ENCODE data around the gene ZFHX3.

The ZFHX3 gene

DNA sequence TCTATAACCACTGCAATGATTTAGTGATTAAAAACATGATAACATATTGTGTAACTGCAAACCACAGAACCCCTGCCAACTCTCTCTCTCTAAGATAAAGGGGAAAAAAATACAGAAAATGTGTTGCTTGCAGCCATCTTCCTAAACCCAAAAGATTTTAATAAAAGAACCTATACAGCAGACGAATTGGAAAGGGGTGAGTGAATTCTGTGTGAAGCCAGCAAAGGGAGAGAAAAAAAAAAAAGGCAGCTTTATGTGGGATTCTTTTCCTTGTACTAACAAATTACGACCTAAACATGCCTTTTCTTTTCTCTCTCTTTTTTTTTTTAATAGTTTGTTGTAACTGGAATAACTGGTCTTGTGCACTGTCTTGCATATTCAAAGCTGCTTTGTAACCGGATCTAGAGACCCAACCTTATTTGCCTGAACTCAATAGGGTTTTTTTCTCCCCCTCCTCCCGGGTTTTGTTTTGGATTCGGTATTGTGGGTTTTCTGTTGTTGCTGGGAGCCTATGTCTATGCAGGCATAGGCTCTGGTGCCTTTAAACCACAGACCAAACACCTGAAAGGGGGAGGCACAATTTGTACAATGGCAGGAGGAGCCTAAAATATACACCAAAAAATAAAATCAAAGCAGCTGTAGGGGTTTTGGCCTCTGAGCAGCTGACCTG, 7.0 kb upstream of the ZFHX3 start:
- no peak for DNase-seq

DNA sequence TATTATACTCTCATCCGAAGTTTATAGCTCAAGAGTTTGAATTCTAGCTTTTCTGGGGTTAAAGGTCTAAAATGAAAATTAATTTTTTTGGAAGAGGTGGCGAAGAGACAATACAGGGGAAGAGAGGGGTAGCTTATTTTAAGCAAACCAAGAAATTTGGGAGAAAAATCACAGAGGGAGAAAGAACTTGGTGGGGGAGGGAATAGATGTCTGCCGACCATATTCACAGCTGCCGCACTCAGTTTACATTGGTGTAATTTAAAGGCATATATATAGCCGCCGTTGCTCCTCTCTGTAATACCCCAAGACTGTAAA, 6.5 kb upstream of the ZFHX3 start:
- DNase-seq, result no peak

DNA sequence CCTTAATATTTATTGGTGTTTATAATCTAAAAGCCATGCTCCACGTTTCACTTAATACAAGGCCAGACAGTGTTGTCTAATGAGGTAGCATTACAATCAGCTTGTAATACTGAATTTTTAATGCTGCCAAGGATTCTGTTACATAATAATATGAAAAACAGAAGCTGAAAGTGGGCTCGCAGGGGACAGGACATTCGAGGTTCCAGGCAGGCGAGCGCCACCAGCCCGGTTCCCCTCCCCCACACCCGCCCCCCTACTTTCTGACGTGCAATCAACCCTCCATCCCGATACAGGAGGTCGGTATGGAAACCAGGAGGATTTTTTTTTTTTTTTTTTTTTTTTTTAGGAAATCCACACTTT, 6.2 kb upstream of the ZFHX3 start:
- DNase-seq, result no peak

DNA sequence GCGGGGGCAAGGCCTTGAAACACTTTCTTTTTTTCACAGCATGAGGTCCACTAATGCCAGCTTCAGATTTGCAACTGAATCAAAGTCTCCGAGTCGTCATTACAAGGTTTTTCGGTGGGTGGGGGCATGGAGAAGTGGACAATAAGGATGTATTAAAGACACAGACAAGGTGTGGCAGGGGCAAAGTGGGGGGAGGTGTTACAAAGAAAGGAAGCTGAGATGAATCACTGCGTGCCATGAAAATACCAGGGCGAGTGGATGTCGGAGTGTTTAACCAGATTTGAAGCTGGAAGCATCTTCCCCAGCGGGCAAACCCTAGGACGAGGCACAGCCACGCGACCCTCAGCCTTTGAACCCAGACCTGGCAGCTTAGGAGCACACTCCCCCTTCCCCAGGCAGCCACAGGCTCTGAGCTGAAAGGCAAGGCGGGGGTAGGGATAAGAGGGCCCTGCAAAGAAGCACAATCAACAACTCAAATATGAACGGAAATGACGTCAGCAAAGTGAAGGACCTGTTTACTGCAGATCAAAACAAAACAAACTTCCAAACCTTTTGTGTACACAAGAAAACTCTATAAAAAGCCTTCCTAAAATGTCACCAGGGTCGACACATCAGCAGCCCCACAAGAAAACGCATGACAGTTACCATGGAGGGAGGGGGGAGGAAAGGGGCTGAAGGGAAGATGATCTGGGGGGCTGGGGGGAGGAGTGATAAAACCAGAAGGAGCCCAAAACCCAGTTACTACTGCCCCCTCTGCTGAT, 5.6 kb upstream of the ZFHX3 start:
- no peak for DNase-seq

DNA sequence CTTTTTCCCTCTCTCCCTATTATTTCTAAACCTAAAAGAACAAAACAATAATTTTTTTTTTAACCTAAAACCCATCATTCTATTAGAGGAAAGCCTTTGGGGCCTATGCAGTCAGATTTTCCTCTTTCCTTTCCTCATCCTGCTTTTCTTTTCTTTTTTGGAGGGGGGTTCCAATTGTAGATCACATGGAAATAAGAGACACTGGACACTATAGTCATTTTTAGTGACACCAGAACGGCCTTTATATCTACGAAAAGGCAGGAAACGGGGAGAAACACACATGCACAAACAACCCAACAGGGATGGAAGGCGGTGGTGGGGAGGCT, 5.1 kb upstream of the ZFHX3 start:
- DNase-seq, result no peak

DNA sequence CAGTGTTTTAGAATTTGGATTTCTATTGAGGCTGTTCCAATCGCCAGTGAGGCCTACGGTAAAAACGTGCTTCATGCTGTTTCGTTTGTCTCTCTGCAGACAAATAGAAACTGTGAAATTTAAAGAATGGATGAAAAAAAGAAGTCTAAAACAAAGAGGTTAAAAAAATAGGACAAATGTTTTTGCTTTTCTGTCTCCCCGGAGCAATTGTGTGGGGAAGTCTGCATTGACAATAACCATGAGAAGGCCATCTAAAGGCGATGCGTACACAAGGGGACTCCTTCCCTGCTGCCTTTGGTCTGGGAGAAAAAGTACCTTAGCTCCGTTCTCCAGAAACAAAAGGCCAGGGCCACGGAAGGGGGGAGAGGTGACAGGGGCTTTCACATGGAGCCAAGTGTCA, 4.6 kb upstream of the ZFHX3 start:
- DNase-seq, result no peak

DNA sequence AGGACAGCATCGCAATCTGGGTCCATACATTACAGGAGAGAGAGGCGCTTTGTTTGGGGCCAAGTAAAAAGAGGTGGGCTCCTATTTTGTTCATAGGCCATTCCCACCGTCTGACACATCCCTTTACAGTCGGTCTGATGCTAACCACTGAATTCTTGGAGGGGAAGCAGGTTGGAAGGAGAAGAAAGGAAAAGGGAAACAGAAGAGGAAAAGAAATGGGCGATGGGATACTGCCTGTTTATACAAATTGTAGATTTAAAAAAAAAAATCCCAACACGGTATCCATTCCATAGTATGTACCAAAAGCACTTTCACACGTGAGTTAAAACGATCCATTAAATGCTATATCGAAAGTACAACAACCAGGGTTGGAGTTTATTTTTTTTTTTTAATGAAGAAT, 4.0 kb upstream of the ZFHX3 start:
- no peak for DNase-seq

DNA sequence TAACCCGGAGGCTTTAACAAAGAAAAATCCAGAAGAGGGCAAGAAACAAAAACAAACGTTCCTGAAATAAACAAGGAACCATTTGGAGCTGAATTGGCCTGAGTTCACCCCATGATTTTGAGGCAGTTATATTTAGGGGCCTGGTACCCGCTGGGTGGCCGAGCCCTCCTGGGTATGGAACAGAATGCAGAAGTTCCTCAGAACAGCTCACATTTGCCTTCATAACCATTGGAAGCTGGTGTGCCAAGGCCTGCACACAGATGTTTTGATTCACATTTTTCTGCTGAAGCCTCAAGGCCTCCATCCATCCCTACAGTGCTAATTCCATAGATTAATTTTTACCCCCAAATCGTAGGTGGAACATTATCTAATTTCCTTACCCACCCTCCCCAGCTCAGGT, 3.3 kb upstream of the ZFHX3 start:
- DNase-seq, result no peak

DNA sequence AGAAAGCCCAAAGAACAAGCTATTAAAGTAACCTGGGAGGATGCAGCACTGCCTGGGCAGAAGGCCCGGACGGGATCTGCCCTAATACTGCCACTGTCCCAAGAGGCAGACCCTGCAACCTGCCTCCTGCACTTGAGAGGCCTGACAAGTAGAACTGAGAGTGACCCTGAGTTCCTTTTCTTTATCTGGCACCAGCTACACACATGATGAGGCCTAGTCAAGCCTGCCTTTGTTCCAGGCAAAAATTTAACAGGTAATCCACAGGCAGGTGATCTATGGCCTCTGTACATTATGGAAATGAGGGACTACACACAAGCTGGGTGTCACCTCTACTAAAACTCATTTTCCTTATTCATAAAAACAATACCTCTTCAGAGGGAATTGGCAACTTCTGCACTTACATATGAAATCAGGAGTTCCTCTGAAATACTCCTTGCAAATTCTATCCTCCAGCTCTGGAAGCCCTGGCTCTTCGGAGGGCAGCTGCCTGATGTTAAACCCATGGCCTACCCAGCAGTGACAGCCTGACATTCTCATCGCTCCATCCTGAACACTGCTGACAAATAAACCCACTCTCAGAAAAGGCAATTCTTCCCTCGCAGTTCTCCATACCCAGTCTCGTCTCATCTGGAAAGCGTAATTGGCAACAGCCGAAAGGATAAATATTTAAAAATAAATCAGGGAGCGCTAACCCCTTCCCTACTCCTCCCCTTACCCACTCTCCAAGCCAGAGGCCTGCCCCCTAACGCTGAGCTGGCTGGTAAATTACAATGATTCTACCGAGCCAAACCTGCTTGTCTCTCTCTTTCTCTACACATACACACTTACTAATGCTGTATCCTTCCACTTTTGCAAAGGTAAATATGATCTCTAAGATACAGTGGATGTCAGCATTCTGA, 2.5 kb upstream of the ZFHX3 start:
- DNase-seq, result no peak

DNA sequence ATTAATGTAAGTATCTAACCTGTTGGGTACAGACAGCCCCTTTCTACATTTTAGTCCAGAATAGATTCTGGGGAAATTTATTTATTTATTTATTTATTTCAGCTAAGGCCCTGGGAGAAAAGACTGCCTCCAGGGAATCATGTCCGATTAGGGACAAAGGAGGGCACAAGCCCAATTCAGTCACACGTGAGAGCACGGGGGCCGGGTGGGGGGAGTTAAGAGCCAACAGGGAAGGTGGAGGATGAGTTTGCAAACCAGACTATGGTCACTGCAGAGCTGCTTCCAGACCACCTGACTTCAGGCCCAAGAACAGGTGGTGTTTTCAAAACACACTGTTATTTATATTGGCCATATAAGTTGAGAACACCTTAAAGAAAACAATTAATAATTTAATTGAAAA, 1.6 kb upstream of the ZFHX3 start:
- DNase-seq, result no peak

DNA sequence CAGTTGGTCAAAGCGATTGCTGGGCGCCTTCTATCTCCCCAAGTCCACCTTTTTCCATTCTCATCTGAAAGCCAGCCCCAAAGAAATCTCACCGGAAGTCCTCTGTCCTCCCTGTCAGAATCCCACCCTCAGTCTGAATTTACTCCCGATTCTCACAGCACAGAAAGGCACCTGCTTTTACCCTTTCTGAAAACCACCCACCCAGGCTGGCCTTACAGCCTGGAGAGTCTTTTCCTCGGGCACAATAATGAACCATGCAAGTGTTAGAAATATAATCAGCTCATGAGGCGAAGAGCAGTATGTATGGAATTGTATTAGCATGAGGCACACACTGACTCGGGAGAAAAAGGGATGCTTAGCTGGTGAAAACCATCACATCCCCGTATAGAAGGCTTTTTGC, 1.2 kb upstream of the ZFHX3 start:
- no peak for DNase-seq

DNA sequence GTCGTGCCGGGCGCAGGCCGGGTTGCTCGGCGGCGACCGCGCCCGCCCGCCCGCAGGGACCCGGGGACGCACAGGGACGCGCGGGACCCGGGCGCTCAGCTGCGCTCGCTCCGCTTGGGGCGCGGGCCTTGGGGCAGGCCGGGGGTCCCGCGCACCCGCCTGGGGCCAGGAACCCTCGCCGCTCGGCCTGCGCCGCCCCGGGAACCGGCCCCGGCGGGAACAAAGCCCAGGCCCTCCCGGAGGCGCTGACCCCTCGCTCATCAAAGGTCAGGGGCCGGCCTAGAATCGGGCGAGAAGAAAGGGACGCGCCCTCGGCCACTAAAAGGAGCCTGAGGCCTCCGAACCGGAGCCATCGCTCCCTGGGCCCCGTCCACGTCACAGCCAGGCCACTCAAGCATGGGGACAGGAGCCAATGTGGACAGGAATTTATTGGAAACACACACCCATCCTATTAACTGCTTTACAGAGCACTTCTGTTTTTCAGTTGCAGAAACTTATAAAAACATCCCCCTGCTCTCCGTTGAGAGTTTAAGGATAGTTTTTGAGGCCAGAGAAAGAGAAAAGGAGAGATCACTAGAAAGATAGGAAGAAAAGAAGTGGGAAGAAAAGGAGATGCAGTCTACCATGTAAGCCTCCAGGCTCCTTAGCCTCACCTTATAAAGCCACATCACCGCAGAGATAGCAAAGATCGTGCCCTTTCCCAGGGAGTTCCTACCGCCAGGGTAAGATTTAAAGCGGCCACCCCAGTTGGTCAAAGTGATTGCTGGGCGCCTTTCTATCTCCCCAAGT, 558 bp upstream of the ZFHX3 start:
- no peak for DNase-seq

DNA sequence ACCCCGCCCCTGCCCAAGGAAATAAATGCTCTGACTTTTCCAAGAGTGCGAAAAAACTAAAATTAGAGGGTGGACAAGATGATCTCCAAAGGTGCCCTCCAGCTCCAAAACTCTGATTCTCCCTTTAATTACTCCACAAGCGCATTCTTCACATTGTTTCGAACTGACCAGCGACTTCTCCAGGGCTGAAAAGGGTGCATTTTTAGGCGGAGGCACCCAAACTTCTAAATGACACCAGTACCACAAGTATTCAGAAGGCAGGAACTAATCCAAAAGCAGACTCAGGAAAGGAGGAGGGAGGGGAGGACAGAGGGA, 750 bp downstream of the ZFHX3 start:
- DNase-seq, result no peak

DNA sequence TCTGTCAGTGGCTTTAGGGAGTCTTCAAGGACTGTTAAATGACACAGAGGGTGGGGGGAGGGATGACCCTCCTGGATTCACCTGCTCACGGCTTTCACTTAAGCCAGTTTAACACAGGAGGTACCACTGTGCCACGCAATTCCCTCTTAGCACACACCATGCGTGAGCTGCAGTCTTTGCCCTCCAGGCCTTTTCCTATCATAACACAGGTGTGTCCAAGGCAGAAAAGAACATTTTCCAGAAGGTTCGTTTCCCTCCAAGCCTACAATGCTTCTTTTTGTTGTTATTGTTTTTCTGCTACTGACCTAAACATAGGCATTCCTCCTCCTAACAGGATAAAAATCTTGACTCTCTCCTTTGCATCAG, 1.1 kb downstream of the ZFHX3 start:
- no peak for DNase-seq

DNA sequence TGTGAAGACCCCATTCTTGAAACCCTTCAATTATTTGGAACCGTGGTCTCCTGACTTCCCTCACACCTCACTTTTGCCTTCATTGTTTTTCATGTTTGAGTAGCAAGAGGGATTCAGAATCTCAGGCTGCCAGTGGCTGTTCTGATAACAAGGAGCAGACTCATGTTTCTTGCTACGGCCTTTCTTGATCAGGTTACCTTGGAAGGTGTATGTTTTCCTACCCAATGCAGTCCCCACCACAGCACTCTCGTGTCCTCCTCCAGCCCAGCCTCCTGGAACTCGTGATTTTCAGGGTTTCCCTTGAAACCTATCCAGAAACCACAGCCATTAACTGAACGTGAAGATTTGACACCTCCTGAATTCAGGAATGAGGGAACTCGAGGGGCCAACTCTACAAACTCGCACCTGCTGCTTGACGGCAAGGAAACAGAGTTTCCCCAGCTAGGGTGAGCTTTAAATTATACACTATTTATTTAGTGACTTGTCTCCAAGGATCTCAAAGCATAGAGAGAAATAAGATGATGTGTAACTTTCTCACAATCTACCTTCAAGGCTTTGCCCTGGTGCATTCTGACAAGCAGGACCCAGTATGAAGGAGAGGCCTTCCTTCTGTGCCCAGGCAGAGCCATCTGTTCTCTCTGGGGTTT, 1.6 kb downstream of the ZFHX3 start:
- no peak for DNase-seq

DNA sequence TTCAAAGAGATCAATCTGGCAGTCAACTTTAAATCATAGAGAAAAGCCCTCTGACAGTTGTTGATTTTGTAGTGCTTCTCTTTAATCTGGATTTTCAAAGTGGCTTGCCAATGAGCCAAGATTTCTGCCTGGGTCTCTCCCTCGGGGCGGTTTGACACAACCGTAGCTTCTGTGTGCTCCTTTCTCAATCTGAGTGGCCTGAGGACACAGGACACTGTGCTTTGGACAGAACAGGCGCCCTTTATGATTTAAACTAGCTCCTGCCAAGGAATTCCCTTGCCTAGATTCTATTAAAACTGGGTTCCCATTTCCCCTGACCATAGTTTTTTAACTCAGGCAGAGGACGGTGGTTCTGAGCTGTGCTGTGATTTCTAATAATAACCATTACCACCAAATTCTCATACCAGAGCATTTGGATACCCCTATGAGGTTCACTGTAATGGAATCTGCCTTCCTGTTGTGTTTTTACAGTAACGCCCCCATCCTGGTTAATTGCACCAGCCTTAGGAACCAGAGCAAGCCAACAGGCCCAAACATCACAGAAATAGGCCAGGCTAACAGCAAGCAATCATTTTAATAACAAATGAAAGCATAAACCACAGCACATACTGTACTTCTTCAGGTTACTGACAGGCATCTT, 4.0 kb downstream of the ZFHX3 start:
- no peak for DNase-seq

DNA sequence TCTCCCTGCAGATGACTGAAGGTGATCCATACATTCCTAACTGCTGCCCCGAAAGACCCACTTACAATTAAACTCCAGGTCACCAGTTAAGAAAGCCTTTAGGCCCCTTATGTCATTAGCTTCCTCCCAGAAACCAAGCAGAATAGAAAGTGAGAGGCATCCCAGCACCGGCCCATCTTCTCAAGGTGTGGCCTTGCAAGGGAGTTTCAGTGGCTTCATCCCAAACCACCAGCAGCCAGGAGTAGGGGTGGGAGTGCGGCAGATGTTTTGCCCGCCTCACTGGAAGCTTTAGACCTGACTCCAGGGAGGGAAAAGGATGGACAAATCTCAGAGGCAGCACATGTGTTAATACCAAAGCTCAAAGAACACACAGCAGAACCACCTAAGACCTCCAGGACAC, 5.1 kb downstream of the ZFHX3 start:
- DNase-seq, result no peak

DNA sequence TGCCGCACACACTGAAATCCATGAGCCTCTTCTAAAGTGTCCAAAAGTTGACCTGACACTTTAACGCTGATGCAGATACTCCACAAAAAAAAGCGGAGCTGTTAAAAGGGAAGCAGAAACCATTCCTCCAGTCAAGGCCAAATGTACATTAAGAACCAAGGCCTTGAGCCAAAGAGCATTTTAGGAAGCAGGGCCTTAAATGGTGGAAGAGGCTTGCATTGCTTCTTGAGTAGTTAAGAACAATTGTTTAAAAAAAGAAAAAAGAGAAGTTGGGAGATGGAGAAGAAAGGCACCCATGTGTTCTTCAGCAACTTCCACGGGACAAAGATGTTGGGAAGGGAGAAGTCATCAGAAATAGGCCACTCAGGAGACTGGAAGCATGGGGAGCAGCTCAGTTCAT, 6.3 kb downstream of the ZFHX3 start:
- DNase-seq, result no peak

DNA sequence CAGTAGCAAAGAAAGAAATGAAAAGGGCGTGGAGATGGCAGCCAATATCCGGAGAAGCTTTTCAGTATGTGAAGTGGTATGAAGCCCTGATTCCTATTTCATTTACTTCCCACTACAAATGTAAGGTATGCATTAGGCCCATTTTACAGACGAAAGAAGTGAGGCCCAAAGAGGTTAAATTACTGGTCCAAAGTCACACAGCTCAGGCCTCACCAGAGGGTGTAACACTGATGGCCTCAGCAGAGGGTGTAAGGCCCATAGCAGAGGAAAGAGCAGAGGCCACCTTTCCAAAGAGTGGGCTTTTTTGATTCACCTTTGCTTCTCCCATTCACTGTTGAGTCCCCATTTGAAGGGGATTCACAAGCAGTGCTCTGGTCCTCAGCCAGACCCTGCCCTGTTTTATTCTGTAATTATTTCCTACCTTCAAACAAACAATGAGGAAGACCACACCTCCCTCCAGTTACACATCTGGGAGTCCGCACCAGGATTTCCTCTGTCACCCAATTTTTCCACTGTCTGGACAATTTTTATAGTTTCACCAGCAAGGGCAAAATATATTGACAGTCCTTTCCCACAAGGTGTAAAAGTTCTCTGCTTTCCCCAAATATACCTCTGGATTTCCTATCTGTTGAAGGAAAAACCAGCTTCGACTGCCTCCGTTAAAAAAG, 7.1 kb downstream of the ZFHX3 start:
- DNase-seq, result no peak

DNA sequence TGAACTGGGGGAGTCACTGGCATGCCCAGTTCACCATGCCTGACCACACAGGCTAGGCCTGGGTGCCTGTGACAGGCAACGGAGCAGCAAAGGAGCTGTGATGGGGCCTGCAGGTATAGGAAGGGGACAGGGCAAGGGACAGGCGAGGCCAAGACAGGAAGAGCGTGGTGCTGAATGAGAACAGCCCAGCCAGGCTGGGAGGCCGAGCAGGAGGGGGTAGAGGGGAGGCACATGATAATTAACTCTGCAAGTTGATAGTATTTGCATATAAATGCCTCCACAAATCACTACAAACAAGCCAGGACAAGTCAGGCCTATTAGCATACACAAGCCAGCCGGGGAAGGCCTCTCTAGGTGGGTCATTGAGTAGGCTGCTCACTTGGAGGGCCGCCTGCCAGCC, 7.8 kb downstream of the ZFHX3 start:
- no peak for DNase-seq

DNA sequence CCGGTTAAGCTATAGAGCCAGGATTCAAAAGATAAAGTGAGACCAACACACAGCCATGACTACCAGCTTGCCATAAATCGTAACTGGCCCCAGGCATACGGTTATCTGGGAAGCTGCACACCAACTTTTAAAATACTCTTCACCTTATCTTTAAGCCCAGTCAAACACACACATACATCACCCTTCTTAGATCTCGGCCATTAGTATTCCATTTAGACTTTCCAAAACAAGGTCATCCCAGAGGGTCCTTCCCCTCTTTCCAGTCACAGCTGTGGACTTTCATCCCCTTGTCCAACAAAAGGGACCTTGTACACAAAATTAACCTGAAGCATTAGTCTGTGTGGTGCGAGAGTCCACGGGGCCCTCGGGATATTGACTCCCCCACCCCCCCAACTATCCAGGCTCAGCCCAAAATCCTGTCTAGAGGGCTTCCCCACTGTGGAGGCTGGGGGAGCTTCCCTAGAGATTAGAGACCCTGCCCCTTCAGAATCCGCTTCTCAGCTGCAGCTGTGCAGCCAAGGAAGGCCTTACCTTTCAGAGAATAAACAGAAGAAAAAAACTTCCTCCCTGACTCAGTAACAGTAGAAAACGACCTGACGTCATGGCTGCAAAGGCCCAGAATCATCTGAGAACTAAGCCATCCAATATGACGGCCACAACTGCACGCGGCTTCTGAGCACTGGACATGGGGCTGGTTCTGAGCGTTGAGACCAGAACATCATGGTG, 9.9 kb downstream of the ZFHX3 start:
- DNase-seq, result no peak
